ELF-1 (cell line): Measurements from ENCODE around the gene RNF157.
A peak's percentile ranks its signal among the peaks of the same experiment; 100 is the strongest.
"Not testable (repeated sequence)": the region's sequence is repeated elsewhere in the genome, so short reads cannot be mapped to it uniquely, and the experiment has no call there.

Experiments used
- DNase-seq: peaks from one replicate; pipeline ENCODE4 v3.0.0-alpha.2; 2016; ENCODE audit warnings: low read depth, low spot score

The RNF157 gene

DNA sequence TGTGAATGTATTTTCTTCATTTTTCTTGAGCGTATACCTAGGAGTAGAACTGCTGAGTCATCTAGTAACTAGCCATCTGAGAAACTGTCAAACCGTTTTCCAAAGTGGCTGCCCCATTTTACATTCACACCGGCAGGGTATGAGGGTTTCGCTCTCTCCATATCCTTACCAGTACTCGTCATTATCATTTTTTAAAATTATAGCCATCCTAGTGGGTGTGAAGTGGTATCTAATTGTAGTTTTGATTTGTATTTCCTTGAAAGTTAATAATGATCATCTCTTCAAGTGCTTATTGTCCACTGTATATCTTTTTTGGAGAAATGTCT, 6.0 kb downstream of the RNF157 start:
- no peak for DNase-seq

DNA sequence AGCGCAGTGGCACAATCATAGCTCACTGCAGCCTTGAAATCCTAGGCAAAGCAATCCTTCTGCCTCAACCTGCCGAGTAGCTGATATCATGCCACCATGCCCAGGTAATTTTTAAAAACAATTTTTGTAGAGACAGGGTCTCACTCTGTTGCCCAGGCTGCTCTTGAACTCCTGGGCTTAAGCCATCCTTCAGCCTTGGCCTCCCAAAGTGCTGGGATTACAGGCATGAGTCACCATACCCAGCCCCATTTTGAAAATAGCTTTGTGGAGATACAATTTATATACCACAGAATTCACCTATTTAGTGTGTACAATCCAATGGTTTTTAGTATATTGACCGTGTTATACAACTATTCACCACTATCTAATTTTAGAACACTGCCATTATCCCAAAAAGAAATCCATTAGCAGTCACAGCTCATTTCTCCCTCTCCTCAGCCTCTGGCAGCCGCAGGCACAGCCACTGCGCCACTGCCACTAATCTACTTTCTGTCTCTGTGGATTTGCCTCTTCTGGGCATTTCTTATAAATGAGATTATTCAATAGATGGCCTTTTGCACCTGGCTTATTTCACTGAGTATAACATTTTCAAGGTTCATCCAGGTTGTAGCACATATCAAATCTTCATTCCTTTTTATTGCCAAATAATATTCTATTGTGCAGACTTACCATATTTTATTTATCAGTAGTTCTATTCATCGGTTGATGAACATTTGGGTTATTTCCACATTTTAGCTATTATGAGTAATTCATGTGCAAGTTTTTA, 6.5 kb downstream of the RNF157 start:
- no peak for DNase-seq

- no peak for DNase-seq
Observed at GRCh38 chr17:76232342-76232741, 8.0 kb downstream of the RNF157 start.

DNA sequence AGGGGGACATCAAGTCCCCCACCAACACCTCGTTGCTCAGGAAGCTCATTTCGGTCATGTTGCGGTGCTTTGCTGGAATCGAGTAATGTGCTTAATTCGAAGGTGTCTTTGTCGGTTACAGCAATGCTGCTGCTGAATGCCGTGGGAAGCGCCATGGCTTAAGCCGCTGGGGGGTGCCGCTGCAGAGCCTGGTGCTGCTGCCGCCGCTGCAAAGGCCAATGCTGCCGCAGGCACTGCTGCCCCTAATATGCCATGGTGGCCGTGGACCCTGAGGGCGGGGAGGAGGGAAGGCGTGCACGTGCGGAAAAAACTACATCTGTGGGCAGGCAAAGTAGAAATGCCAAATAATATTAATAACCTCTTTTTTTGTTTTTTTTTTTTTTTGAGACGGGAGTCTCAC, 13.5 kb downstream of the RNF157 start:
- DNase-seq: not testable (repeated sequence)

GRCh38 chr17:76225373-76226086, 14.8 kb downstream of the RNF157 start:
- DNase-seq: not testable (repeated sequence)

DNA sequence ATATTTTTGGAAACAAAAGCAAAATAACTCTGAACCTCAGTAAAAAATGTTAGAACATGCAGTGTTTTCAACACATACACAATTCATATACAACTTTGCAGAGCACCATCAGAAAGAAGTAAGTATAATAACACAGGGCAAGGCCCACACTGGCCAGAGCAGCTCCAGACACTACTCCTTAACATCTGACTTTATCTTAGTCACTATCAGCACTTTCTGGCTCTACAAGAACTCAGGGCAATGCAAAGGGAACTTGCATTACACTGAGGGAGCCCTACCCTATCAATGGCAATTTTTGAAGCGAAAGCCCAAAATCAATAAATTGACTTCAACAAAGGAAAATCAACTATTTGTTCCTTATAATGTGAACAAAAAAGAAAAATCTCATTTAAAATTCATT, 16.5 kb downstream of the RNF157 start:
- DNase-seq: no peak

- no peak for DNase-seq
Observed at GRCh38 chr17:76219670-76220383, 20.5 kb downstream of the RNF157 start.

DNA sequence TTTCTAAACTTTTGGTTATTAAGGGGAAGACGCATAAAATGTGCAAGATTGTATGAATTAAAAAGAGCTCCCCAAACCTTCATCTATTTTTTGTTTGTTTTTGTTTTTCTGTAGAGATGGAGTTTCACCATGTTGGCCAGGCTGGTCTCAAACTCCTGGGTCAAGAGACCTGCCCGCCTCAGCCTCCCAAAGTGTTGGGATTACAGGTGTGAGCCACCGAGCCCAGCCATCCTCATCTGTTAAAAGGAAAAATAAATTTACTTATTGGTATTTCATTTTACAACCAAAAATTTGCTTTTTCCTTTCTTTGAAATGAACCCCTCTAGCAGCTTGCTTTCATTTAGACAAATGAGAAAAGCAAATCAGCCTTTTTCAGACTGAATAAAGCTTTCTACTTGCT, 23.2 kb downstream of the RNF157 start:
- no peak for DNase-seq

DNA sequence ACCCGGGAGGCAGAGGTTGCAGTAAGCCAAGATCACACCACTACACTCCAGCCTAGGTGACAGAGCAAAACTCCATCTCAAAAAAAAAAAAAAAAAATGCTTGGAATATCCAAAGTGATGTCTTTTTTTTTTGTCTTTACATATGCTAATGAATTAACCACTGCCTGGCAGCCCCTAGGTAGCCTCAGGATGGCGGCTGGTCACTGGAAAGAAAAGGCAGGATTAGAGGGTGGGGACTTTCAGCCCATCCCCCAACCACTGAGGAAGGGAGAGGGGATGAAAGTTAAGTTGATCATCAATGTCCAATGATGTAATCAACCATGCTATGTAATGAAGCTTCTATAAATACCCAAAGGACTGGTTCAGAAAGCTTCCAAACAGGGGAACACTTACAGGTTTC, 26.8 kb downstream of the RNF157 start:
- peak; percentile 47 for DNase-seq

- no peak for DNase-seq
Observed at GRCh38 chr17:76208120-76208519, 32.2 kb downstream of the RNF157 start.

DNA sequence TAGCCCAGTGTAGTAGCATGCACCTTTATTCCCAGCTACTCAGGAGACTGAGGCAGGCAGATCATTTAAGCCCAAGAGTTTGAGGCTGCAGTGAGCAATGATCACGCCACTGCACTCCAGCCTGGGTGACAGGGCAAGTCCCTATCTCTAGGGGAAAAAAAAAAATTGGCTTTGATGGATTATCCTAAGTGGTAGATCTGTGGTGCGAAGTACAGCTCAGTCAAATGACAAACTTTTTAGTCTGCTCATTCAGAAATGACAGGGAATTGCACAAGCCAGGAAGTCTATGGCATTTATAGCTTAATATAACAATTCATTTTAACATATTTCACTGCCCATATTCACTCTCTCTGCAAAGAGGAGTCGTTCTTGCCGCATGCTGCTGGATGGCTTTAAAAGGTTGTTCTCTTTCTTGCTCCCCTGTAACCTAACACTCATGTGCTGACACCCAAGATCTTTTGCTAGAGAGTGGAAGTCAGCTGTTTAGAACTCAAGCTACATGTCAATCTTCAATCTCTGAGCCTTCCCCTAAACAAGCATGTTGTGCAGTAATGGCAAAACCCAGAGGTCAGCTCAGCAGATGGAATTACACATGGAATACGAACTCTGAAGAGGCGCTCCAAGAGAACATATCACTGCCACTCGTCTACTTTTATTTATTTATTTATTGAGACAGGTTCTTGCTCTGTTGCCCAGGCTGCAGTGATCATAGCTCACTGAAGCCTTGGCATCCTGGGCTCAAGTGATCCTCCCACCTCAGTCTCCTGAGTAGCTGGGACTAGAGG, 32.8 kb downstream of the RNF157 start:
- DNase-seq: no peak

- DNase-seq: not testable (repeated sequence)
Observed at GRCh38 chr17:76205542-76206144, 34.6 kb downstream of the RNF157 start.

GRCh38 chr17:76204277-76204676, 36.0 kb downstream of the RNF157 start:
- peak; percentile 7 for DNase-seq

DNA sequence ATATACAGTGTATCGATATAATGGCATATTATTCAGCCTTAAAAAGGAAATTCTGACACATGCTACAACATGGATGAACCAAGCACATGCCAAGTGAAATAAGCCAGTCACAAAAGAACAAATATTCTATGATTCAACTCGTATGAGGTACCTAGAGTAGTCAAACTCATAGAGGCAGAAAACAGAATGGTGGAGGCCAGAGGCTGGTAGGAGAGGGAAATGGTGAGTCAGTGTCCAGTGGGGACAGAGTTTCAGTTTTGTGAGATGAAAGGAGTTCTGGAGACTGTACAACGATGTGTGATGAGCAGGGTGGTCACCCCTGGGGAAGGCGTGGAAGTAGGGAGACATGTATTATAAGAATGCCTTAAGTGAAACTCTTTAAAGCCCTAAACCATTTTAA, 39.9 kb downstream of the RNF157 start:
- DNase-seq: no peak

GRCh38 chr17:76199469-76199868, 40.8 kb downstream of the RNF157 start:
- no peak for DNase-seq

DNA sequence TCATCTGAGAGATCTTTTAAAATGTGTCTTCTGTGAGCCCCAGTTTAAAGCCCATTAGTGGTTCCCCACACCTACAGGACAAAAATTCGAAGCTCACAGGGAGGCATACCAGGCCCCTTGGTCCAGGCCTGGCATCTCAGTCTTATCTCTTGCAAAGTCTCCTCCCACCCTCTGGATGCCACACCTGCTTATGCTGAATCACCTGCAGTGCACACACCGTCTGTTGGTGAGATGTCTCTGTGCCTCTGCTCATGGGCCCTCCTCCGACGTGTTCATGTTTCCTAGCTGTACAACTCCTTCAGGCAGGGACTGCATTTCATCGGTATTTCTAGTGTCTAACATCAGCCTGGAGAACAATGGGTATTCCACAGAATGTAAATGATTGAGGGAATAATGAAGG, 41.6 kb downstream of the RNF157 start:
- DNase-seq: no peak

GRCh38 chr17:76197911-76198310, 42.4 kb downstream of the RNF157 start:
- no peak for DNase-seq

GRCh38 chr17:76196675-76197074, 43.6 kb downstream of the RNF157 start:
- no peak for DNase-seq

- no peak for DNase-seq
Observed at GRCh38 chr17:76195281-76196096, 44.8 kb downstream of the RNF157 start.

DNA sequence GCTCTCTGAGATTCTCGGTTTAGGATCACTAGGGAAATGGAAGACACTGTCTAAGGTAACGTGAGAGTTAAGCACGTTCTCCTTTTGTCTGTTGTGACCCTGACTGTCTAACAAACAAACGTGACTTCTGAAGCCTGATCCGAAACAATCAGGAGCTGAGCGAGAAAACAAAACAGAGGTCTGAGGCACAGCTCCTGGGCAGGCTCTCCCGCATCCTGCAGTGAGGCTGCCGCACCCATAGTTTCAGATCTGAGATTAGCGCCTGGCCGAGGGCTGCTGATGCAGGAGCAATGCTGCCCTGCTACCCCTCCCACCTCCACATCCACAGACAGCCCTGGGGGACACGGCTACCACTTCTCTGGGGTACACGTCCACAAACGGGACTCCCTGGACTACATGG, 46.7 kb downstream of the RNF157 start:
- peak; percentile 18 for DNase-seq

- no peak for DNase-seq
Observed at GRCh38 chr17:76191896-76192295, 48.4 kb downstream of the RNF157 start.
